Stimulated activated CD8-positive, alpha-beta memory T cell treated with anti-CD3 and anti-CD28 coated beads, Interleukin-7, amount 100 ng/mL, for 24 hours (primary cell): Measurements from ENCODE around the gene PISD.

ENCODE experiments used
- DNase-seq: peaks from one replicate; pipeline ENCODE4 v3.0.0-alpha.2; 2020; ENCODE audit warnings: low read depth

The PISD gene

GRCh38 chr22:31625661-31626426 lies 36.2 kb downstream of the PISD start:
- DNase-seq = no peak

- DNase-seq = no peak
Observed at GRCh38 chr22:31625257-31625640, 36.8 kb downstream of the PISD start.

GRCh38 chr22:31623592-31624304 lies 38.3 kb downstream of the PISD start:
- DNase-seq = no peak

- DNase-seq = no peak
Observed at GRCh38 chr22:31622980-31623379, 39.0 kb downstream of the PISD start.

GRCh38 chr22:31621507-31622124 lies 40.4 kb downstream of the PISD start:
- DNase-seq = no peak

GRCh38 chr22:31620756-31621480 lies 41.1 kb downstream of the PISD start:
- no peak for DNase-seq

GRCh38 chr22:31619611-31620300 lies 42.3 kb downstream of the PISD start:
- DNase-seq = no peak

- no peak for DNase-seq
Observed at GRCh38 chr22:31618471-31619176, 43.4 kb downstream of the PISD start.

- no peak for DNase-seq
Observed at GRCh38 chr22:31618057-31618456, 44.0 kb downstream of the PISD start.

- DNase-seq = no peak
Observed at GRCh38 chr22:31616315-31616980, 45.6 kb downstream of the PISD start.

- no peak for DNase-seq
Observed at GRCh38 chr22:31615940-31616314, 46.1 kb downstream of the PISD start.

- DNase-seq = no peak
Observed at GRCh38 chr22:31615491-31615860, 46.5 kb downstream of the PISD start.

GRCh38 chr22:31614781-31615490 lies 47.1 kb downstream of the PISD start:
- no peak for DNase-seq

- no peak for DNase-seq
Observed at GRCh38 chr22:31613904-31614296, 48.1 kb downstream of the PISD start.

- DNase-seq = no peak
Observed at GRCh38 chr22:31613286-31613903, 48.6 kb downstream of the PISD start.

- no peak for DNase-seq
Observed at GRCh38 chr22:31612891-31613285, 49.1 kb downstream of the PISD start.

GRCh38 chr22:31611061-31611760 lies 50.8 kb downstream of the PISD start:
- no peak for DNase-seq

GRCh38 chr22:31610611-31611010 lies 51.4 kb downstream of the PISD start:
- DNase-seq = no peak

GRCh38 chr22:31609716-31610115 lies 52.3 kb downstream of the PISD start:
- DNase-seq = no peak
